ENCODE data around the gene IGFBP2.

DNA sequence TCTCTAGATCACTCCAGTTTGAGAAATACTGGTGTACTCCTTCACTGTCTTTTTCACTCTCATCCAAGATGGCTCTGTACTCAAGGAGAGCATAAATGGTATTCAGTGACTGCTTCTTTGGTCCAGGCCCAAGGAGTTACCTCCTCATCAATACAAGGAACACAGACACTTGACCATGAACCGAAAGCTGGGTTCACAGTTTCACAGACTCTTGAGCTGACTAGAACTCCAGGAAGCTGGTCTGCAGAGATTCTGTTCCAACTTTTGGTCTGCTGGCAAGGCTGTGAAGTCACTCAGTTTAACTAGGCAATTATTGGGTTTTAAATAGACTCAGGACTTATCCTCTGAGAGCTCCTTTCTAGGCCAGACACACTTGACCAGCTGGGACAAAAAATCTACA, 69.5 kb downstream of the IGFBP2 start:
- TF ChIP-seq POLR2A (IDR thresholded peaks at IDR 0.05; ENCODE audit: low read length) = no peak
- no peak for TF ChIP-seq GATA1 (IDR thresholded peaks at IDR 0.05; ENCODE audit: low read depth, low read length)
